HG02678 (cell line): ENCODE results near the gene PCDHB12.

Experiments
- ATAC-seq: cut with Tn5 transposase; IDR thresholded peaks from one replicate; pipeline ENCODE4 v1.9.1; 2021; ENCODE audit warnings: mild to moderate bottlenecking, moderate library complexity; ENCODE audit not compliant: unreplicated experiment

The PCDHB12 gene

DNA sequence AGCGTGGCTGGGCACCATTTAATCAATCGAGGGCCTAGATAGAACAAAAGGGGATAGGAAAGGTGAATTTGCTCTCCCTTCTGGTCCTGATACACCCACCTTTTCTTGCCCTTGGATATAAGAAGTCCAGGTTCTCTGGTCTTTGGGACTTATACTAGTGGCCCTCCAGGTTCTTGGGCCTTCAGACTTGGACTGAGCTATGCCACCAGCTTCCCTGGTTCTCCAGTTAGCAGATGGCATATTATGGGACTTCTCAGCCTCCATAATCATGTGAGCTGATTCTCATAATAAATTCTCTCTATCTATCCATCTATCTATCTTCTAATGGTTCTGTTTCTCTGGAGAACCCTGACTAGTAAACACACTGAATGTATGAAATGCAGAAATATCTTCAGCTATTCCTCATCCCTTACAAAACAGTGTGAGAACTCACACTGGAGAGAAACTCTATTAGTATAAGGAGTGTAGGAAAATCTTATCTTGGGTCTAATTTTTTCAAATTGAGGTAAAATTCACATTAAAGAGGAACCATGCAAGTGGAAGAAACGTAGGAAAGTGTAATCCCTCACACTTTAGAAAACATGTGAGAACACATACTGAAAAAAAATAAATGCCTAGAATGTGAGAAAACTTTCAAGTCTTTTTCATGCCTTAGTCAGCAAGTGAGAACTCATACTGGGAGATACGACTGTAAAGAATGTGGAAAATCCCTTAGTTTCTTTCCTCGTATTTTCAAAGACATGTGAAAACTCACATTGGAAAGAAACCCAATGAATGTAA lies 52.1 kb downstream of the PCDHB12 start:
- no peak for ATAC-seq

DNA sequence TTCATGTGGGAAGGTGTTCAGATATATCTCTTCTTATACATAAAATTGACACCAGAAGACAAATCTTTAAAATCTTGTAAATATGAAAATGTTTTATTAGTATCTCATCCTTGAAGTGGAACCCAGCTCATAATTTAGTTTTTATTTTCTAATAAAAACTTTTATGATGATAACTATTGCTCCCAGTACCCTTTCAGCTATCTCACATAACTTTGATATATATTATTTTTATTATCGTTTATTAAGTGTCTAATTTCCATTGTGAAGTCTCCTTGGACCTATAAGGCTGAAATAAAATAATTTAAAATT lies 52.7 kb downstream of the PCDHB12 start:
- ATAC-seq, result no peak
